Measurements from ENCODE around the gene SAMD4A. TPM values are rescaled to one million over a fixed set of nuclear protein-coding genes. Genes with fewer than 3 reads are reported as not detected.

Gene SAMD4A
- total and polyA plus RNA-seq, 11 donors: 45.0 to 247 (median 138) TPM

DNA sequence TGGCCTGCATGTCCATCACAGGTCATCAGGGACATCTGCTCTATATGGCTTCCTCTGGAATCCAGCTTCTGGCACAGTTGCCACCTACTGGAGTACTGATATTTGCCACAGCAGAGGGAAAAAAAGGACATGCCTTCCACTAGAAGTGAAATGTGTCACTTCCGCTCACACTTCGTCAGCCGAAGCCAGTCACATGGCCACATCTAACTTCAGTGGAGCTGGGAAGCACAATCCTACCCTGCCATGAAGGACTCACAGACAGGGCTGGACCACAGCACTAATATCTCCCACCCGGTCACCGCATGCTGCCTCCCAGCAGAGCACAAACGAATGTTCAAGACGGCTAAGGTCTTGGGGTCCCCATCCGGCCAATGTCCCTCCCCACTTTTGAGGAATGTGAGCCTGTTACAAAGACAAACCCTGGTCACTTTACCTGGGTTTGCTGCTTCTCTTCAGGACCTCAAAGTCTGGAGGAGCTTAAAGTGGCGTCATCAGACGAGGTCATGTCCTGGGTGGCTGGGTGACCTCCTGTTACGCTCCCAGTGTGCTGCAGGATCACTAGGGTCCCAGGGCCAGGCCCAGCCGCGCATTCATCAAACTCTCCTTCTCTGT lies 237.1 kb downstream of the SAMD4A start:
- no peaks in the 10 kb centered on the region for H3K36me3 ChIP-seq

DNA sequence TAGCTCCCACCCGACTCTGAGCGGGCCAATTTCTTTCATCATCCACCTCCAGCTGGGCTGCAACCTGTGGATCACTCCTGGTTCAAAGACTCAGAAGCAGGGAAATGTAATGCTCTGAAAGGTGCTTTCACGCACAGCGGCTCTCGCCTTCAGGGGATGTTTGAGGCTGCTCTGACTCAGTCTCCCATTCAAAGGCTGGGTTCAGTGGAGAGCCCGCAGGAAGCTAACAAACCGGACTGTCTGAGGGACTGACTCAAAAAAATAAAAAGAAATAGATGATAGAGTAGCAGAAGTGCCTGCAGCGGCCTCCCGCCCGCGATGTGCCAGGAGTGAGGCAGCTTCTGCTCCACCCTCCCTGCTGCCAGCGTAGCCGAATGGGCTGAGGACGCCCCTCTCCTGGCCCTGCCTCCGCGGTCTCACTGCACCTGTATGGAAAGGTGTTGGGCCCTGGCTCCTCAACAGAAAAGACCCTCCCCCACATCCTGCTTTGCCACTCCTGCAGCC lies 237.7 kb downstream of the SAMD4A start:
- intact Hi-C loops (cut with DNase I): loop anchor here in 9 of 10 donors (1.0 to 10.0 kb wide), 9 partner anchors 30 to 360 kb away; partner anchors contain the start of genes SAMD4A (in 2 of the 9) and GCH1 (in 1 of the 9)
- Histone ChIP-seq H3K36me3 (no peaks in the 10 kb centered on the region), H3K27me3 (no peaks in the 10 kb centered on the region), H3K9me3 (no peaks in the 10 kb centered on the region), H3K4me1 (peaks cover 0 to 11% (median 4%) of the 10 kb centered on the region in 12 donors), H3K27ac (no peak overlapping the region), H3K4me3 (no peak overlapping the region)
- DNase-seq (no peak), ATAC-seq (no peak)
- no peak for TF ChIP-seq POLR2A (IDR thresholded peaks at IDR 0.05)
- TF ChIP-seq CTCF (IDR thresholded peaks at IDR 0.05): no peak
- 77 to 85% (median 82%) methylated on average over 16 of the region's 16 CpGs for WGBS, 4 donors

More for the DNA sequence above, 237.1 kb downstream of the SAMD4A start:
- ATAC-seq (no peak), DNase-seq (no peak)
- no peaks in the 10 kb centered on the region for H3K27me3 ChIP-seq
- no peak overlapping the region for H3K4me3 ChIP-seq
- H3K27ac ChIP-seq: no peak overlapping the region
- WGBS, 4 donors: 78 to 85% (median 80%) methylated on average over 12 to 13 of the region's 13 CpGs
- peaks cover 0 to 11% (median 4%) of the 10 kb centered on the region in 12 donors for H3K4me1 ChIP-seq
- TF ChIP-seq POLR2A (IDR thresholded peaks at IDR 0.05): no peak
- no peak for TF ChIP-seq CTCF (IDR thresholded peaks at IDR 0.05)
- no peaks in the 10 kb centered on the region for H3K9me3 ChIP-seq
- intact Hi-C loops (cut with DNase I): loop anchor here in 7 of 10 donors (2.0 to 10.0 kb wide), 5 partner anchors 91 to 361 kb away; partner anchors contain the start of gene SAMD4A (in 2 of the 7)

- TF ChIP-seq CTCF (IDR thresholded peaks at IDR 0.05): no peak
- TF ChIP-seq POLR2A (IDR thresholded peaks at IDR 0.05): no peak
- no peaks in the 10 kb centered on the region for H3K27me3 ChIP-seq
- DNase-seq (no peak), ATAC-seq (no peak)
- 58 to 73% (median 63%) methylated on average over 6 of the region's 6 CpGs for WGBS, 4 donors
- H3K27ac ChIP-seq: no peak overlapping the region
- H3K4me1 ChIP-seq: peaks cover 0 to 11% (median 4%) of the 10 kb centered on the region in 12 donors
- no peaks in the 10 kb centered on the region for H3K9me3 ChIP-seq
- no peaks in the 10 kb centered on the region for H3K36me3 ChIP-seq
- intact Hi-C loops (cut with DNase I): loop anchor here in 9 of 10 donors (1.0 to 10.0 kb wide), 9 partner anchors 31 to 360 kb away; partner anchors contain the start of genes SAMD4A (in 2 of the 9) and GCH1 (in 1 of the 9)
- H3K4me3 ChIP-seq: no peak overlapping the region
Measured at GRCh38 chr14:54805070-54805444, 238.1 kb downstream of the SAMD4A start.
